DMS79 treated with DMSO at 0.1 percent for 48 hours (cell line): ENCODE measurements around the gene HBA1.
"Not testable (repeated sequence)": the region's sequence is repeated elsewhere in the genome, so short reads cannot be mapped to it uniquely, and the experiment has no call there.

ENCODE experiments used
- DNase-seq: peaks from one replicate; lab custom pipeline; 2025; lab: John Stamatoyannopoulos, UW

HBA1 gene

GRCh38 chr16:176477-177382, at the start of gene HBA1:
TSS of gene HBA1 (plus strand) at chr16:176680. CDS start at chr16:176717, 37 bp downstream.
- DNase-seq: not testable (repeated sequence)

GRCh38 chr16:129075-129474, 47.4 kb upstream of the HBA1 start:
- DNase-seq: no peak

GRCh38 chr16:130533-131173, 45.8 kb upstream of the HBA1 start:
- no peak for DNase-seq

- no peak for DNase-seq
These were observed 44.4 kb upstream of the HBA1 start for GRCh38 chr16:132120-132519.

- DNase-seq: no peak
These were observed 42.8 kb upstream of the HBA1 start for GRCh38 chr16:133716-134115.

- DNase-seq: peak; percentile 19
These were observed 38.4 kb upstream of the HBA1 start for GRCh38 chr16:138049-138417.

GRCh38 chr16:140175-140857, 36.2 kb upstream of the HBA1 start:
- DNase-seq: no peak

GRCh38 chr16:142405-142967, 34.0 kb upstream of the HBA1 start:
- no peak for DNase-seq

GRCh38 chr16:143047-143446, 33.4 kb upstream of the HBA1 start:
- DNase-seq: no peak

GRCh38 chr16:143456-143855, 33.0 kb upstream of the HBA1 start:
- no peak for DNase-seq

GRCh38 chr16:144797-145252, 31.7 kb upstream of the HBA1 start:
- DNase-seq: no peak

GRCh38 chr16:146646-147045, 29.8 kb upstream of the HBA1 start:
- no peak for DNase-seq

- DNase-seq: peak; percentile 91
These were observed 27.3 kb upstream of the HBA1 start for GRCh38 chr16:149024-149660.

GRCh38 chr16:152141-153128, 24.0 kb upstream of the HBA1 start, which contains the start of gene HBZ:
TSS of gene HBZ (plus strand) at chr16:152644. CDS start at chr16:152910, 266 bp downstream.
- DNase-seq: no peak

- not testable (repeated sequence) for DNase-seq
These were observed 23.4 kb upstream of the HBA1 start for GRCh38 chr16:153129-153521.

- not testable (repeated sequence) for DNase-seq
These were observed 22.8 kb upstream of the HBA1 start for GRCh38 chr16:153550-154216.

GRCh38 chr16:154217-155030, 22.1 kb upstream of the HBA1 start:
- peak; percentile 20 for DNase-seq

GRCh38 chr16:155031-155398, 21.5 kb upstream of the HBA1 start:
- no peak for DNase-seq
